Measurements from ENCODE around the gene ALDH3A1.
"Not testable (repeated sequence)": the region's sequence is repeated elsewhere in the genome, so short reads cannot be mapped to it uniquely, and the experiment has no call there.

The ALDH3A1 gene

DNA sequence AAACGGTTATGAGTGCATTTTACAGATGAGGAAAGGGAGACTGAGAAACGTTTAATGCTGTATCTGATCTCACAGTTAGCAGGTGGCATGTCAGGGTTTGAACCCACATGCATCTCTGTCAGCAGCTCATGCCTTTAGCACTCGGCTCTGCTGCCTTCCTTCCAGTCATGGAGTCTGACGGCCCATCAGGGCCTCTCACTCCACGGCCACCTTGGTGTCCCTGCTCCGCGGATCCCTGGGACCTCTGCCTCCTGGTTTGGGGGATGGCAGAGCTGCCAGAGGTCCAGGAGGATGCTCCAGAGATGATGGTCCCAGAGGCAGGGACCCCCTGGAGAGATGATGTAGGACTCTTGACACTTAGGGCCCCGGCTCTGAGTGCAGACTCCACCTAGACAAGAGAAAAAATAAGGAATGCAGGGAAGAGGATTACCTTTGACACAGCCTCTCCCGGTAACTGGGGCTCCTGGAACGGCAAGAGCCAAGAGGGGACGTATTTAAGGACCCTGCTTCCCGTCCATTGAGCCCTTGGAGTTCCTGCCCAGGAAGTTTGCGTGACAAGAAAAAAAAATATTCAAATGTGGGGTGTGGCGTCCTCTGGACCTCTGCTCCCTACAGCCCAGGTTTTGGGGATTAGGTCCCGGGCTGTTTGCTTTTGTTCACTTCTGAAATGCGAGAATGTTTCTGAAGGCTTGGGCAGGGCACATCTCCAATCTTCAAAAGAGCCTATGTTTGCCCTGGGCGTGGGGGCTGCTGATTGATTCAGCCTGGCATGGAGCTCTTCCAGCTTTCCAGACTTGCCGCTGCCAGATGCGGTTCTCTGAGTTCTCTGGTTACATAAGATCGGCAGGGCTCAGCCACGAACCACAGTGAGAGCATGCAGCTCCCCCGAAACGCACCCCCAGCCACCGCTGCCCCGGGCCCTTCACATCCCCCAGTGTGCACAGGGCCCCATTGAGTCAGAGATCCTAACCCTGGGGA, at the start of gene ALDH3A1:
ALDH3A1 (minus strand) TSS at position 470 of the 978 bp plus-strand sequence. CDS start 3,169 bp downstream, outside the sequence.
- DNase-seq, result no peak

GRCh38 chr17:19796457-19796856, 48.4 kb upstream of the ALDH3A1 start:
- DNase-seq, result no peak

DNA sequence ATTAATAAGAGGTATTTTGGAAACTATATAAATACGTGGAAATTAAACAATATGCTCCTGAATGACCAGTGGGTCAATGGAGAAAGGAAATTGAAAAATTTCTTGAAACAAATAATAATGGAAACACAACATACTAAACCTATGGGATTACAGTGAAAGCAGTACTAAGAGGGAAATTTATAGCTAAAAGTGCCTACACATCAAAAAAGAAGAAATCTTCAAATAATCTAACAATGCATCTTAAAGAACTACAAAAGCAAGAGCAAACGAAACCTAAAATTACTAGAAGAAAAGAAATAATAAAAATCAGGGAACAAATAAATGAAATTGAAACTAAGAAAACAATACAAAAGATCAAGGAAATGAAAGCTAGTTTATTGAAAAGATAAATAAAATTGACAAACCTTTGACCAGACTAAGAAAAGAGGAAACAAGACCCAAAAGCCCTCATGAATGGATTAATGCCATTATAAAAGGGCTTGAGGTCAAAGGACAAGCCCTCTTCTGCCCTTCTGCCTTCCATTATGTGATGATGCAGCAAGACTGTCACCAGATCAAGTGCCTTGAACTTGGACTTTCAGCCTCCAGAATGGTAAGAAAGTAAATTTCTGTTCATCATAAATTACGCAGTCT, 43.9 kb upstream of the ALDH3A1 start:
- DNase-seq, result no peak

DNA sequence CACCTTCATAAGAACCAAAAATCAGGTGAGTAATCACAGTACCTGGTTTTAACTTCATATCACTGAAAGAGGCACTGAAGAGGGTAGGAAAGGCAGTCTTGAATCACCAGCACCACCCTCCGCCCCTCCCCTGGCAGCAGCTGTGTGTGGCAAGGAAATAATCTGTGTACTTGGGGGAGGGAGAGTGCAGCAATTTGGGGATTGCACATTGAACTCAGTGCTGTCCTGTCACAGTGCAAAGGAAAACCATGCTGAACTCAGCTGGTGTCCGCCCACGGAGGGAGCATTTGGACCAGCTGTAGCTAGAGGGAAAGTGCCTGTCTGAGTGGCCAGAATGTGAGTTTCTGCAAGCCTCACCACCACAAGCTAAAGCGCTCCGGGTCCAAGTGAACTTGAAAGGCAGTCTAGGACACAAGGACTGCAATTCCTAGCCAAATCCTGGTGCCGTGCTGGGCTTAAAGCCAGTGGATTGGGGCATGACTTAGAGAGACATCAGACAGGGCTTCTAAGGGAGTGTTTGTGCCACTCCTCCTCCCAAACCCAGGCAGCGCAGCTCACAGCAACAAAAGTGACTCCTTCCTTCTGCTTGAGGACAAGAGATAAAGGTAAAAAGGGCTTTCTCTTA, 39.7 kb upstream of the ALDH3A1 start:
- DNase-seq, result peak; percentile 37

- DNase-seq, result no peak
Measured at GRCh38 chr17:19785854-19786253, 37.8 kb upstream of the ALDH3A1 start.

DNA sequence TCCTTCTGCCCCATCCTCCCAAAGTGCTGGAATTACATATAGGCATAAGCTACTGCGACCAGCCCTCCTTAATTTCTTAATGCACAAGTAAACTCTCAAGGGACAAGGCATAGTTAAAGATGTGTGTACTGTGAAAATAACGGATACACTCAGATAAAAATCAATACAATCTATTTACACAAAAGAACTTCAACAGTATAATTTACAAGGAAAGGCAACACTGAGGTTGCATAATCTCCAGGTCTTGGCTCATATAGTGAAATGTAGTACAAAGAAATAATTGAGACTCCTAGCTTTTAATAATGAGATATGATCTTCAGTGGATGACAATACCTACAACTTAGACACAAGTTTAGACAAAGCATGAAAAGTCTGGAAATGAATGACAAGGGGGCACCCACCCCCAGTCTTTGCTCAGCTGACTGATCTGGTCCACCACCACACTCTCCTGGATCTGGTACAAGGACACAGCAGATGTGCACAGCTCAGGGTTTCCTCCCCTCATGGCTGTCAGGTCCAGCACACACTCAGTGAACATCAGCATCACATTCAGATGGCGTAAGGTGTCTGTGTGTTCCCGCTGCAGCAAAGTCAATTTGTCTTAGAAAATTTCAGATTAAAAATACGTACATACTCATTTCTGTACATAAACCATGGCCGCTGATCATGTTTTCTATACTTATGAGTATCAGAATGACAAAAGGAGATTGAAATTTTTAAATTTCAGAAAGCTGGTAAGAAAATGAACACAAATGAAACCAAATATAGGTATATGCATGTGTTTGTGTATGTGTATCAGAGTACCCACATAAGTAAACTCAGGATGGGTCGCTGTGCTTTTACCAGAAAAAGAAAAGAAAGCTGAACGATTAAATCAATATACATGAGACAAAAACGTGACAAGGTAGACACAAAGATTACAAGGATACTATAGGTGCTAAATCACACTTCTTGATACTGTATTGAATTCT, 33.7 kb upstream of the ALDH3A1 start:
- DNase-seq, result peak; percentile 50

DNA sequence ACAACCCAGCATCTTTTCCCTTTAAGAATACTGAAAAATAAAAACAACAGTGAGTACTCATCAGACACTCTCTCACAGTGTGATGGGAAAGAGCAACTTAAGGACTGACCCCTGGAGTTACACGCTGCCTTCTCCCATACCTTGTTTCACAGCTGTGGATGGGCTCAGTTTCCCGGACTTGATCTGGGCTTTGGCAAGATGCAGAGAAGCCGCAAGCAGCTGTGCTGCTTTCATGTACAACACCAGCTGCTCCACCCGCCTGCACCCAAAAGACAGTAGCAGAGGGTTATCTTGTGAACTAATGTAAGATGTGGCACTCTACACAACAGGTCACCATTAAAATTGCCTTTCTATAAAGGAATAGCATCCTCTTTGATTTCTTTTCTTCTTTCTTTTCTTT, 32.7 kb upstream of the ALDH3A1 start:
- no peak for DNase-seq

DNA sequence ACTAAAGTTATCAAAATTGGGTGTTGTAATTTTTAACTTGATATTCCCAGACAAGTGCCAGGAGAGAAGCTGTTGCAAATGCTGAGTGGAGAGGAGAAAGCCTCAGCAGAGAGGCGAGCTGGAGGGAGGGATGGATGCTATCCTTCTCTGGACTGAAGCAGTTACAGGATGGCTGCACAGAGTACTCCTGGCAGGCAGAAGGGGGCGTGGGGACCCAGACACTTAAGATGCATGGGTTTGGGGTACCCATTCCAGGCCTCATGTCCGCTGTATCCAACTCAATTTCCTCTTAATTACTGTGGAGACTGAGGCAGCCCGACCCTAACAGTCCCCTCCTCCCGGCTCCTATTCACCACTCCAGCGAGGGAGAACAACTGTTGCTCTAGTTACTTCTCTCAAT, 25.4 kb upstream of the ALDH3A1 start:
- DNase-seq, result no peak

DNA sequence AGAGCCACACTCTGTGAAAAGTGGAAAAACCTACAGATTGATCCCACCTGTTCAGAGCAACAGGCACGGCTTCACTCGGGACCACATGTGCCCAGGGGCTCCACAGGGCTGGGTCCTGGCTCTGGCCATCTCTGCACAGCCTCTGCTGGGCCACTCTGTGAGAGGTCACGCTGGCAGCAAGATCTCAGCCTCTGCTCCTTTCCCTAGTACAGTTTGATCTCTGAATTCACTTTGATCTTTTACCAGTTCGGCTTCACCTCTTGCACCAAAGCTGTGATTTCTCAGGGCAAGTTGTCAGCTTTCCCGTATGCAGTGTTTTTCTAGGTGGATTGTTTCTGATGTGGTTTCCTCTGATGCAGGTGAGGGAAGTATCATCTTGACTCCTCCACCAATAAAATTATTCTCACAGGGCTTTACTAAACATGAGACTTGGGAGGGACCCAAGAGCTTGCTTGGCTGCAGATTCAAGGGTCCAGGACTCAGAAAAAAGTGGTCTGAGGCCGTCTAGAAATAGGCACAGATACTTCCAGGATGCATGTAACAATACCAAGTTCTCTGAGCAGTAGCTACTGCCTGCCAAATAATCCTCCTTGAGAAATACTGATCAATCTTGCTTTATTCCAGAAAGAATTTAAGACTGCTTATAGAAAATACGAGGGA, 24.0 kb upstream of the ALDH3A1 start:
- DNase-seq, result peak; percentile 60

GRCh38 chr17:19770985-19771735, 23.1 kb upstream of the ALDH3A1 start:
- no peak for DNase-seq

- DNase-seq, result no peak
Measured at GRCh38 chr17:19769946-19770652, 22.0 kb upstream of the ALDH3A1 start.

DNA sequence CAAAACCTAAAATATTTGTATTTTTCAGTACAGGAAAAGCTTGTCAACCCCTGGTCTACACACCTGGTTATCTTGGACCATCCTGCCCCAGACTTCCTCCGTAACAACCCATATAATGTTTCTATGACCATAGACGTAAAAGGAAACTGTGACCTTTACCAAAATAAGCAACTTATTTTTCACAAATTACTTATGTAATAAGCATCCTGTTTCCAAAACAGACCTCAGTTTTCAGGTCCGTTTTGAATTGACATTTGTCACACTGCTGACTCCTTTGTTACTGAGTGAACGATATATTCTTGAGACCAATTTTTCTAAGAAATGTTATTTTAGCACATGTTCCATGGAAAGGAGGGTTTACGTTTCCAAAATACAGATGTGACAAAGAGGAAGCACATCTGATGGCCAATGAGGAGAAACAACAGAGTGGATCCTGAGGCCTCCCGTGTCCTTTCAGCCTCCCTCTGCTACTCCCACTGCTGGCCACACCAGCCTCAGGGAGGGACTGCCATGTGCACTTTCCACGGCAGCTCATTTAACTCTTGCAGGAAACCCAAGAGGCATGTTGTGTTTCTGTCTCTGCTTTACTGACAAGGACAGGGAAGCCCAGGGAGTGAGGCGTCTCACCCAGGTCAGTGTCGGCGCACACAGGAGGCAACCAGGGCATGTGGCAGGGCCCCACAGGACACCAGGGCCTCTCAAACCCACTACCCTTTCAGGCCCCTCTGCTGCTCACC, 20.1 kb upstream of the ALDH3A1 start:
- DNase-seq, result peak; percentile 25

DNA sequence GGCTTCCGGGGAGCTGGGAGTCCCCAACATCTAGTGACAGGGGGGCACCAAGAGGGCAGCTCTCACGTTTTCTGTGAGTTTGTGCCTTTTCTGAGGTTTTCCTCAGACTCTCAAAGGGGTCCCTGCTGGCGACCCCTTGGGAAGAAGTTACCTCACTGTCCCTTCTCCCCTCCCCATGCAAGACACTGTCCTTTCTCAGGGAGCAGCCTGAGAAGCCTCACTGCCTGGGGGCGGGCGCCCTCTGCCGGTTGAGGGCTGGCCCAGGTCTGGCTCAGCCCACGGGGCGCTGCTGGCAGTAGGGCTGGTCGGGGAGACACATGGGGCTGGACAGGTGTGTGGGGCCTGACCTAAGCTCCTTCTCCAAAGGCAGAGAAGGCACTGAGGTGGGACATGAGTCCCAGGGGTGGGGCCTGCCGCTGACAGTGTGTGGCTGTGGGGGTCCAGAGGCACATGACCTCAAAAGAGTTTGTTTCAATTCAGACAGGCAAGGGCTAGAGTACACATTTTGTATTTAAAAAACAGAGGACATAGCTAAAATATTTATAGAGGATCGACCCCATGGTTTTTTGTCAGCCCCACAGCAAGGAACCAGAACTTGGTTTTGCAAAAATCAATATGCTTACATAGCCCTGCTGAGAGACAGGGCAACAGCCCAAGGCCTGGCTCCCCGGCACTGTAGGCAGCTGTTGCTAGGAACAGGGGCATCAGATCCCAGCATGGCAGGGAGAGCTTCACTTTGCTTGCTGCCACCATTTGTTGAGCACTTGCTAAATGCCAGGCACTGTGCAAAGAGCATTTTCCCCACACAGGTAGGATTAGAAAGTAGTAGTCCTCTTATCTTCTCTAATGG, 18.5 kb upstream of the ALDH3A1 start:
- DNase-seq, result peak; percentile 86

GRCh38 chr17:19766016-19766415, 17.9 kb upstream of the ALDH3A1 start:
- no peak for DNase-seq

GRCh38 chr17:19763991-19764390, 15.9 kb upstream of the ALDH3A1 start:
- DNase-seq, result not testable (repeated sequence)

GRCh38 chr17:19763416-19763815, 15.3 kb upstream of the ALDH3A1 start:
- DNase-seq, result no peak

GRCh38 chr17:19762515-19762961, 14.4 kb upstream of the ALDH3A1 start:
- no peak for DNase-seq

GRCh38 chr17:19760746-19761145, 12.6 kb upstream of the ALDH3A1 start:
- DNase-seq, result no peak

Data from activated CD4-positive, alpha-beta T cell treated with anti-CD3 and anti-CD28 coated beads, Interleukin-2, Interleukin-6, amounts not matched to agents 100 ng/mL and 50 ng/mL, durations not matched to agents 16 hours and 8 hours (primary cell).